Heart right ventricle (tissue), 16 donors: Measurements from ENCODE around the gene CD2AP. TPM values are rescaled to one million over a fixed set of nuclear protein-coding genes. Genes with fewer than 3 reads are reported as not detected.

Experiments
- ATAC-seq, 8 donors: fragments of 200-7000 bp; cut with Tn5 transposase; one replicate each; pipeline ENCODE4 v1.9.1; 2020; ENCODE audit warnings: mild to moderate bottlenecking in 8 of 8, moderate library complexity in 8 of 8, moderate number of reproducible peaks in 1 of 8
- DNase-seq, 2 donors: peaks; one replicate each; pipeline ENCODE4 v3.0.0-alpha.2; 2020
- H3K27ac ChIP-seq, 10 donors: fragments of 200-600 bp; sonication (generic) in 2 of 10; one replicate each; pipeline versions ENCODE4 v1.5.0 to v1.8.0; 2020 to 2022; ENCODE audit warnings: mild to moderate bottlenecking in 3 of 10
- H3K27me3 ChIP-seq, 7 donors: fragments of 200-600 bp; one replicate each; pipeline ENCODE4 v1.8.0; 2021 to 2022; ENCODE audit warnings: mild to moderate bottlenecking in 2 of 7
- H3K36me3 ChIP-seq, 9 donors: fragments of 200-600 bp; sonication (generic) in 1 of 9; one replicate each; pipeline versions ENCODE4 v1.5.0 to v1.8.0; 2020 to 2022; ENCODE audit warnings: mild to moderate bottlenecking in 2 of 9
- H3K4me1 ChIP-seq, 9 donors: fragments of 200-600 bp; sonication (generic) in 1 of 9; one replicate each; pipeline versions ENCODE4 v1.5.0 to v1.8.0; 2020 to 2022; ENCODE audit warnings: mild to moderate bottlenecking in 4 of 9
- H3K4me3 ChIP-seq, 10 donors: fragments of 200-600 bp; sonication (generic) in 2 of 10; one replicate each; pipeline versions ENCODE4 v1.5.0 to v1.8.0; 2020 to 2022; ENCODE audit warnings: mild to moderate bottlenecking in 7 of 10, moderate library complexity in 2 of 10
- H3K9me3 ChIP-seq, 11 donors: fragments of 200-600 bp in 10 of 11; sonication (generic) in 2 of 11; one replicate each; pipeline versions ENCODE4 v1.5.0 to v1.8.0; 2013 to 2022; ENCODE audit warnings: mild to moderate bottlenecking in 2 of 11, control low read depth in 1 of 11, moderate library complexity in 1 of 11
- CTCF ChIP-seq, 9 donors: fragments of 200-600 bp; sonication (generic) in 2 of 9; IDR thresholded peaks; one replicate each; pipeline versions ENCODE4 v1.5.0 to v1.8.0; 2021 to 2022; ENCODE audit warnings: antibody characterized with exemption in 9 of 9, mild to moderate bottlenecking in 5 of 9, moderate library complexity in 1 of 9
- WGBS, 2 donors: extraction: QIAGEN DNeasy Blood & Tissue Kit; methylation state at CpG; one replicate each; pipeline ENCODE4 v1.1.7; 2013; ENCODE audit warnings: inconsistent platforms in 1 of 2; 5-methylcytosine and 5-hydroxymethylcytosine counted together
- intact Hi-C, 10 donors: fragments of 100-400 bp; cut with DNase I; formaldehyde crosslinking; loops; one replicate each; pipeline versions ENCODE4 v1.11.1 to v1.14.2; 2022
- polyA plus RNA-seq, 2 donors: library from polyadenylated mRNA; stranded (reverse); fragments of 200-250 nt; gene quantifications; one replicate each; pipeline ENCODE4 v1.2.3, GENCODE V29; 2013
- total RNA-seq, 10 donors: library from RNA; stranded (reverse); fragmentation: NEBNext Ultra II Directional in 3 of 10; extraction: Animal tissue kit (Norgen Biotek cat#: 25700) in 3 of 10; gene quantifications; one replicate each; pipeline versions ENCODE4 v1.2.1 to v1.2.4, GENCODE V29; 2021 to 2023
- donor health status: Arrhythmogenic right ventricular cardiomyopathy.
- donor health status: ischemic (EF 13 %, LVEDD 7.1; RV severe dilation, severe dysfunction).
- donor health status: healthy with polysubstance abuse.
- donor health status: DM: no; HTN: yes; CAD: no.
- donor health status: DM: no; HTN: no; CAD: no.
- donor health status: ischemic (EF 25% LVEDD 6.9; RV normal size, moderate dysfunction).
- donor health status: ischemic (EF 25% LVEDD 5.7; RV mildly dilated, moderate dysfunction).
- donor health status: healthy.
- donor health status: DM: yes; HTN: yes; CAD: no.
- donor health status: Ischemic cardiomyopathy.
- donor health status: ischemic (EF 35%, LVEDD 5.7; RV mildly dilated, moderate dysfunction).
- donor health status: nonischemic (EF 11% LVEDD 7.7; RV severe dilation, severe dysfunction).
- donor health status: DM: yes; HTN: yes; CAD: no.
- donor health status: PGD.
- donor health status: ischemic (EF 29% LVEDD 5.4; RV normal size, mild dysfunction).
- donor health status: nonischemic (EF 23%, LVEDD 6.1; RV moderate dilation, normal function).

CD2AP gene
- total and polyA plus RNA-seq, 12 donors = 5.8 to 15.6 (median 10.8) TPM

- Histone ChIP-seq H3K36me3 (no peaks in the 10 kb centered on the region), H3K27me3 (no peaks in the 10 kb centered on the region), H3K27ac (no peak overlapping the region), H3K9me3 (no peaks in the 10 kb centered on the region), H3K4me3 (no peak overlapping the region), H3K4me1 (peaks cover 0 to 7% (median 0%) of the 10 kb centered on the region in 9 donors)
- ATAC-seq (no peak), DNase-seq (no peak)
- 81 to 88% methylated on average over 3 of the region's 3 CpGs for WGBS, 2 donors
- intact Hi-C loops = no loop called here
- TF ChIP-seq CTCF (IDR thresholded peaks at IDR 0.05) = no peak
Observed at GRCh38 chr6:47665112-47665511, 187.5 kb downstream of the CD2AP start.

GRCh38 chr6:47669684-47670513 lies 192.3 kb downstream of the CD2AP start:
- WGBS, 2 donors = 24 to 32% methylated on average over 6 of the region's 6 CpGs
- H3K9me3 ChIP-seq = no peaks in the 10 kb centered on the region
- H3K4me3 ChIP-seq = no peak overlapping the region
- peaks cover 0 to 11% (median 0%) of the 10 kb centered on the region in 9 donors for H3K4me1 ChIP-seq
- DNase-seq = no peak
- intact Hi-C loops = no loop called here
- ATAC-seq = no peak
- H3K36me3 ChIP-seq = no peaks in the 10 kb centered on the region
- no peak overlapping the region for H3K27ac ChIP-seq
- no peaks in the 10 kb centered on the region for H3K27me3 ChIP-seq
- no peak for TF ChIP-seq CTCF (IDR thresholded peaks at IDR 0.05)

- WGBS, 2 donors = 77 to 78% methylated on average over 3 of the region's 3 CpGs
- H3K4me3 ChIP-seq = no peak overlapping the region
- H3K4me1 ChIP-seq = peaks cover 0 to 11% (median 0%) of the 10 kb centered on the region in 9 donors
- no peak overlapping the region for H3K27ac ChIP-seq
- intact Hi-C loops = no loop called here
- no peaks in the 10 kb centered on the region for H3K9me3 ChIP-seq
- no peaks in the 10 kb centered on the region for H3K27me3 ChIP-seq
- H3K36me3 ChIP-seq = no peaks in the 10 kb centered on the region
- no peak for TF ChIP-seq CTCF (IDR thresholded peaks at IDR 0.05)
- DNase-seq (no peak), ATAC-seq (no peak)
Observed at GRCh38 chr6:47670851-47671250, 193.3 kb downstream of the CD2AP start.

GRCh38 chr6:47671777-47672176 lies 194.2 kb downstream of the CD2AP start:
- H3K27me3 ChIP-seq = no peaks in the 10 kb centered on the region
- WGBS, 2 donors = 70 to 71% methylated on average over 1 of the region's 1 CpG
- no peak overlapping the region for H3K27ac ChIP-seq
- ATAC-seq = no peak
- no peak overlapping the region for H3K4me3 ChIP-seq
- H3K4me1 ChIP-seq = peaks cover 0 to 11% (median 0%) of the 10 kb centered on the region in 9 donors
- intact Hi-C loops = no loop called here
- H3K36me3 ChIP-seq = no peaks in the 10 kb centered on the region
- H3K9me3 ChIP-seq = no peaks in the 10 kb centered on the region
- no peak for TF ChIP-seq CTCF (IDR thresholded peaks at IDR 0.05)
- no peak for DNase-seq
